ENCODE data around the gene CTCFL.

Gene CTCFL

DNA sequence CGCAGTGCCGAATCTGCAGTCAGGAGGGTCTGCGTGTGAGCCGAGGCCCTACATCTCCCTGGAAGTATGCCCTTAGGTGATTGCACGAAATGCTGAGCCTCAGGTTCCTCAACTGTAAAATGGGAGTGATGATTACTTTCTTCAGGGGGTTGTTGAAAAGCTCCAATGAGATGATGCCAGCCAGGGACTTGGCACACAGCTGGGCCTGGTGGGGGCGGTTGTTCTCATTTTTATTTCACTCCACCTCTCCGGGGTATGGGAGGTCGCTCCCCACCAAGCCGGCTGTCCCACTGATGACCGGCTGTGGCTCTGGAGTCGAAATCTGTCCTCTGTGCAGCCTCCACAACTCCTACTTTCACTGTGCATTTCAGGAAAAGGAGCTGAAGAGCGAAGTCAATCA, 44.0 kb upstream of the CTCFL start:
- no peak for TF ChIP-seq EGR1 (IDR thresholded peaks at IDR 0.05)
- no peak for TF ChIP-seq TEAD4 (IDR thresholded peaks at IDR 0.05)
- no peak for TF ChIP-seq ZBTB7A (IDR thresholded peaks at IDR 0.05; ENCODE audit: low read depth)
- no peak for TF ChIP-seq CEBPB (IDR thresholded peaks at IDR 0.05)
- no peak for TF ChIP-seq YY1 (IDR thresholded peaks at IDR 0.05; ENCODE audit: low read depth)
- TF ChIP-seq RAD21 (IDR thresholded peaks at IDR 0.05; ENCODE audit: low read depth), result no peak
- TF ChIP-seq NFIC (IDR thresholded peaks at IDR 0.05), result no peak
- TF ChIP-seq TAF1 (IDR thresholded peaks at IDR 0.05; ENCODE audit: low read depth), result no peak
- TF ChIP-seq, protein P1, sequence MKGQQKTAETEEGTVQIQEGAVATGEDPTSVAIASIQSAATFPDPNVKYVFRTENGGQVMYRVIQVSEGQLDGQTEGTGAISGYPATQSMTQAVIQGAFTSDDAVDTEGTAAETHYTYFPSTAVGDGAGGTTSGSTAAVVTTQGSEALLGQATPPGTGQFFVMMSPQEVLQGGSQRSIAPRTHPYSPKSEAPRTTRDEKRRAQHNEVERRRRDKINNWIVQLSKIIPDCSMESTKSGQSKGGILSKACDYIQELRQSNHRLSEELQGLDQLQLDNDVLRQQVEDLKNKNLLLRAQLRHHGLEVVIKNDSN (IDR thresholded peaks at IDR 0.05), result no peak
- TF ChIP-seq CREB1 (IDR thresholded peaks at IDR 0.05; ENCODE audit: low read depth), result no peak
- TF ChIP-seq, protein P2, sequence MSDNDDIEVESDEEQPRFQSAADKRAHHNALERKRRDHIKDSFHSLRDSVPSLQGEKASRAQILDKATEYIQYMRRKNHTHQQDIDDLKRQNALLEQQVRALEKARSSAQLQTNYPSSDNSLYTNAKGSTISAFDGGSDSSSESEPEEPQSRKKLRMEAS (IDR thresholded peaks at IDR 0.05), result no peak
- TF ChIP-seq TCF12 (IDR thresholded peaks at IDR 0.05; ENCODE audit: low read depth), result no peak
- no peak for TF ChIP-seq FOXM1 (IDR thresholded peaks at IDR 0.05; ENCODE audit: borderline replicate concordance, low read depth)
- TF ChIP-seq, protein P3, sequence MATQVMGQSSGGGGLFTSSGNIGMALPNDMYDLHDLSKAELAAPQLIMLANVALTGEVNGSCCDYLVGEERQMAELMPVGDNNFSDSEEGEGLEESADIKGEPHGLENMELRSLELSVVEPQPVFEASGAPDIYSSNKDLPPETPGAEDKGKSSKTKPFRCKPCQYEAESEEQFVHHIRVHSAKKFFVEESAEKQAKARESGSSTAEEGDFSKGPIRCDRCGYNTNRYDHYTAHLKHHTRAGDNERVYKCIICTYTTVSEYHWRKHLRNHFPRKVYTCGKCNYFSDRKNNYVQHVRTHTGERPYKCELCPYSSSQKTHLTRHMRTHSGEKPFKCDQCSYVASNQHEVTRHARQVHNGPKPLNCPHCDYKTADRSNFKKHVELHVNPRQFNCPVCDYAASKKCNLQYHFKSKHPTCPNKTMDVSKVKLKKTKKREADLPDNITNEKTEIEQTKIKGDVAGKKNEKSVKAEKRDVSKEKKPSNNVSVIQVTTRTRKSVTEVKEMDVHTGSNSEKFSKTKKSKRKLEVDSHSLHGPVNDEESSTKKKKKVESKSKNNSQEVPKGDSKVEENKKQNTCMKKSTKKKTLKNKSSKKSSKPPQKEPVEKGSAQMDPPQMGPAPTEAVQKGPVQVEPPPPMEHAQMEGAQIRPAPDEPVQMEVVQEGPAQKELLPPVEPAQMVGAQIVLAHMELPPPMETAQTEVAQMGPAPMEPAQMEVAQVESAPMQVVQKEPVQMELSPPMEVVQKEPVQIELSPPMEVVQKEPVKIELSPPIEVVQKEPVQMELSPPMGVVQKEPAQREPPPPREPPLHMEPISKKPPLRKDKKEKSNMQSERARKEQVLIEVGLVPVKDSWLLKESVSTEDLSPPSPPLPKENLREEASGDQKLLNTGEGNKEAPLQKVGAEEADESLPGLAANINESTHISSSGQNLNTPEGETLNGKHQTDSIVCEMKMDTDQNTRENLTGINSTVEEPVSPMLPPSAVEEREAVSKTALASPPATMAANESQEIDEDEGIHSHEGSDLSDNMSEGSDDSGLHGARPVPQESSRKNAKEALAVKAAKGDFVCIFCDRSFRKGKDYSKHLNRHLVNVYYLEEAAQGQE (IDR thresholded peaks at IDR 0.05; ENCODE audit: low read depth), result no peak
- no peak for TF ChIP-seq EP300 (IDR thresholded peaks at IDR 0.05; ENCODE audit: borderline replicate concordance)

DNA sequence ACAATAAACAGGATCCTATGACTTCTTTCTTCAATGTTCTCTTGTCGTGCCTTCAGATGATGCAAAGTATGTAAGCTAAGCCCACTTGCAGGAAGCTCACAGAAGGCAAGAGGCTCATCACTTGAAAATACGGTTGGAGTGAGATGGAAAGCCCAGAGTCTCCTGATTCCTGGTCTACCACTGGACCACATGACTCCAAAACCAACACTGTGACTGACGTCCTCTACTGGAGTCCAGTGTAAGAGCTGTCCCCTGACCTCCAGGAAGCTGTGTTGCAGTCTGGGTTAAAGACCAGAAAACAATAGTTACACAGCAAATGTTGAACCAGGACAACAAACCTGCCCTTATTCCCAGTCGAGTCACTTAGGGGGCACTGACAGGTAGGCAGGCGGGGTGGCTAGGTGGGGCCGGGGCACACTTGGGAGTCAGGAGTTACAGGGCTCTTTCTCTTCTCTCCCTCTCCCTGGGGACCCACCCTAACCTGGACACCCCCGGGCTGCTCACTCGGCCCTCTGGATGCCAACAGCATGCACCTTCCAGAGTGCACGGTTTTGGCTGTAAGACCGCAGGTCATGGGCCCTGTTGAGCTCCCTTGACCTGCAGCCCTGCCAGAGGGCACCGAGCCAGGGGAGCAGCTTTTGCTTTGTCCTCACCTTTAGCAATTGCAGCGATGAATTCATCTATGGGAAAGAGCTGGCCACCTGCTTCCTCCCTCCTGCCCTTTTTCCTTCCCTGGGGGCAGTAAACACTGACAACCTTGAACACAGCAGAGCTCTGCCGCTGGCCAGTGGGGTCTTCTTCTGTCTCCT, 43.4 kb upstream of the CTCFL start:
- TF ChIP-seq NFIC (IDR thresholded peaks at IDR 0.05) (no peak), FOXM1 (IDR thresholded peaks at IDR 0.05; ENCODE audit: borderline replicate concordance, low read depth) (no peak)

DNA sequence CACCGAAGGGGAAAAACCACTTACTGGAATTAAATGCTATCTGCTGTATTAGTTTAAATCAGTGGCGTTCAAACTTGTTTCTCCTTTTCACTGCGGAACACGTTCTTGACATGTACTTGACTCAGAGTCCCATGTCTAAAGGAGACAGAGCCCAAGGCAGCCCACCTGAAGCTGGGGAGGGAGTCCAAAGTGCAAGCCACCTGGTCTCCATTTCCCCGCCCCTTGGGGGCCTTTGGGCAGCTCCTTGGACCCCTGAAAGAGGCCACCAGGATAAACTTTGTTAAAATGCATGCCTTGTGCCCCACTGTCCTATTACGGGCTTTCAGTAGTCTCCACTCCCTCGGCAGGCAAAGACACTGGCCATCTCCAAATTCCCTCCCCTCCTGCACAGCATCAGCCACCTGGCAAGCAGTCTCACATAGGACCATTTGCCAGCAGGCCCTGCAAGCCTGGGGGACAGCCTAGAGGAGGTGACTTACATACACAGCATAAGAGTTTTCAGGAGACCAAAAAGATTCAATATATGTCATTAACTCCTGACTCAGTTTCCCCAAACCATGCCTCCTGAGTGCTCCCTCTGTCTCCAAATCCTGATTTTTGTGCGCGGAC, 42.6 kb upstream of the CTCFL start:
- TF ChIP-seq, protein P1 (IDR thresholded peaks at IDR 0.05), result no peak
- no peak for TF ChIP-seq CREB1 (IDR thresholded peaks at IDR 0.05; ENCODE audit: low read depth)
- no peak for TF ChIP-seq TEAD4 (IDR thresholded peaks at IDR 0.05)
- TF ChIP-seq EGR1 (IDR thresholded peaks at IDR 0.05), result no peak
- TF ChIP-seq TAF1 (IDR thresholded peaks at IDR 0.05; ENCODE audit: low read depth), result no peak
- no peak for TF ChIP-seq CEBPB (IDR thresholded peaks at IDR 0.05)
- no peak for TF ChIP-seq TCF12 (IDR thresholded peaks at IDR 0.05; ENCODE audit: low read depth)
- TF ChIP-seq EP300 (IDR thresholded peaks at IDR 0.05; ENCODE audit: borderline replicate concordance), result no peak
- TF ChIP-seq, protein P3 (IDR thresholded peaks at IDR 0.05; ENCODE audit: low read depth), result no peak
- no peak for TF ChIP-seq FOXM1 (IDR thresholded peaks at IDR 0.05; ENCODE audit: borderline replicate concordance, low read depth)
- no peak for TF ChIP-seq YY1 (IDR thresholded peaks at IDR 0.05; ENCODE audit: low read depth)
- TF ChIP-seq, protein P2 (IDR thresholded peaks at IDR 0.05), result no peak
- no peak for TF ChIP-seq ZBTB7A (IDR thresholded peaks at IDR 0.05; ENCODE audit: low read depth)
- TF ChIP-seq RAD21 (IDR thresholded peaks at IDR 0.05; ENCODE audit: low read depth), result no peak
- no peak for TF ChIP-seq NFIC (IDR thresholded peaks at IDR 0.05)

DNA sequence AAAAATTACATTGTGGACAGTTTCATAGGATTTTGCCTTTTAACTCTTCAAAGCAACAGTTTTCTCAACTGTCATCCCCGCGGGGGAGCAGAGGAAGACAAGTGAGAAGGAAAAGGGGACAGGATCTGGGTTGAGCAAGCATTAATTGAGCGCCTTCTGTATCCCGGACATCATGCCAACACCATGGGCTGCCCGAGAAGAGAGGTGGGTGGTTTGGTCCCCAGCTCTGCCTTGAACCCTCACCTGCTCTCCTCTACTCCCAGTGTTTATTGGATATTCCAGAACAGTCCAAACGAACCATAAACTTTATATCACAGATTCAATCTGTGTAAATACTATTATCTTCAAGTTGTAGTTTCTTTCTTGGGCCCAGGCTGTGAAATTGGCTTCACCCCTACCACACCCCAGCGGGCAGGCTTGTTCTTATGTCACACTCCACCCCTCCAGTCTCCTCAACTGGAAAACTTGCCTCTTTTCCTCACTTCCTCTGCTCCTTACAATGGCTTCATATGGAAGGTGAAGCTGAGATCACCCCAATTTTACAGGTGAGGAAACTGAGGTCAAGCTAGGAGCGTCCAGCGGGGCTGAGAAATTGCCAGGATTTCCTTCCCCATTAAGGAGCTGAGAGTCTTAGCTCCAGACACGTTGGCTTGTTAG, 42.0 kb upstream of the CTCFL start:
- no peak for TF ChIP-seq TAF1 (IDR thresholded peaks at IDR 0.05; ENCODE audit: low read depth)
- no peak for TF ChIP-seq FOXM1 (IDR thresholded peaks at IDR 0.05; ENCODE audit: borderline replicate concordance, low read depth)
- TF ChIP-seq, protein P2 (IDR thresholded peaks at IDR 0.05), result no peak
- TF ChIP-seq CREB1 (IDR thresholded peaks at IDR 0.05; ENCODE audit: low read depth), result no peak
- TF ChIP-seq, protein P3 (IDR thresholded peaks at IDR 0.05; ENCODE audit: low read depth), result no peak
- TF ChIP-seq EGR1 (IDR thresholded peaks at IDR 0.05), result no peak
- TF ChIP-seq, protein P1 (IDR thresholded peaks at IDR 0.05), result no peak
- TF ChIP-seq CEBPB (IDR thresholded peaks at IDR 0.05), result no peak
- no peak for TF ChIP-seq TEAD4 (IDR thresholded peaks at IDR 0.05)
- no peak for TF ChIP-seq ZBTB7A (IDR thresholded peaks at IDR 0.05; ENCODE audit: low read depth)
- TF ChIP-seq NFIC (IDR thresholded peaks at IDR 0.05), result no peak
- TF ChIP-seq RAD21 (IDR thresholded peaks at IDR 0.05; ENCODE audit: low read depth), result no peak
- TF ChIP-seq TCF12 (IDR thresholded peaks at IDR 0.05; ENCODE audit: low read depth), result no peak
- no peak for TF ChIP-seq EP300 (IDR thresholded peaks at IDR 0.05; ENCODE audit: borderline replicate concordance)
- no peak for TF ChIP-seq YY1 (IDR thresholded peaks at IDR 0.05; ENCODE audit: low read depth)
